MM.1S (cell line): Measurements from ENCODE around the gene COQ8B.

Experiments used
- DNase-seq: peaks from one replicate; pipeline ENCODE4 v3.0.0-alpha.2; 2015
- H2AFZ ChIP-seq: fragments of 300-600 bp; sonication (generic); 2 replicates; pipeline ENCODE4 v1.6.0; 2016; ENCODE audit warnings: antibody characterized with exemption, low read length
- H3F3A ChIP-seq: fragments of 300-600 bp; sonication (generic); 2 replicates; pipeline ENCODE4 v1.6.1; 2016; ENCODE audit warnings: mild to moderate bottlenecking, antibody characterized with exemption, low read length, moderate library complexity, mixed read lengths; ENCODE audit not compliant: insufficient read depth
- H3K27ac ChIP-seq: fragments of 300-600 bp; sonication (generic); 2 replicates; pipeline ENCODE4 v1.5.1; 2016; ENCODE audit warnings: mild to moderate bottlenecking, low read length
- H3K27me3 ChIP-seq: fragments of 300-600 bp; sonication (generic); replicated peaks from 2 replicates; pipeline ENCODE4 v1.6.0; 2016; ENCODE audit warnings: low read length; ENCODE audit not compliant: insufficient read depth
- H3K36me3 ChIP-seq: fragments of 300-600 bp; sonication (generic); replicated peaks from 2 replicates; pipeline ENCODE4 v1.6.1; 2016; ENCODE audit warnings: mild to moderate bottlenecking, low read length, mixed read lengths; ENCODE audit not compliant: insufficient read depth
- H3K4me1 ChIP-seq: fragments of 300-600 bp; sonication (generic); 2 replicates; pipeline ENCODE4 v1.6.1; 2016; ENCODE audit warnings: low read length, mixed read lengths
- H3K4me2 ChIP-seq: fragments of 300-600 bp; sonication (generic); 2 replicates; pipeline ENCODE4 v1.6.0; 2016; ENCODE audit warnings: low read depth, low read length
- H3K4me3 ChIP-seq: fragments of 300-600 bp; sonication (generic); 2 replicates; pipeline ENCODE4 v1.5.1; 2016; ENCODE audit warnings: low read length, mixed read lengths
- H3K79me2 ChIP-seq: fragments of 300-600 bp; sonication (generic); 2 replicates; pipeline ENCODE4 v1.6.1; 2016; ENCODE audit warnings: mixed run types, low read length, mixed read lengths
- H3K9ac ChIP-seq: fragments of 300-600 bp; sonication (generic); 2 replicates; pipeline ENCODE4 v1.6.1; 2016; ENCODE audit warnings: low read length, mixed read lengths
- H3K9me2 ChIP-seq: fragments of 300-600 bp; sonication (generic); replicated peaks from 2 replicates; pipeline ENCODE4 v1.6.1; 2016; ENCODE audit warnings: mild to moderate bottlenecking, low read length, mixed read lengths; ENCODE audit not compliant: insufficient read depth
- H3K9me3 ChIP-seq: fragments of 300-600 bp; sonication (generic); replicated peaks from 2 replicates; pipeline ENCODE4 v1.6.1; 2016; ENCODE audit warnings: mild to moderate bottlenecking, low read length, mixed read lengths; ENCODE audit not compliant: insufficient read depth
- H4K20me1 ChIP-seq: fragments of 300-600 bp; sonication (generic); 2 replicates; pipeline ENCODE4 v1.6.1; 2016; ENCODE audit warnings: mild to moderate bottlenecking, low read length, moderate library complexity, mixed read lengths; ENCODE audit not compliant: insufficient read depth
- EZH2 ChIP-seq: fragments of 300-600 bp; sonication (generic); optimal IDR thresholded peaks from 2 replicates; pipeline ENCODE3; 2017; ENCODE audit warnings: low read depth, mild to moderate bottlenecking, antibody characterized with exemption, low read length, mixed read lengths
- EZH2phosphoT487 ChIP-seq: fragments of 300-600 bp; sonication (generic); IDR thresholded peaks from 2 replicates; pipeline ENCODE4 v1.6.1; 2018; ENCODE audit warnings: antibody characterized with exemption, low read length
- TF ChIP-seq, protein P1 (sequence below): fragments of 300-600 bp; sonication (generic); IDR thresholded peaks from 2 replicates; pipeline ENCODE4 v1.5.1; 2016; ENCODE audit warnings: antibody characterized with exemption, low read length, mixed read lengths

The COQ8B gene

GRCh38 chr19:40713939-40714338 lies 2.7 kb downstream of the COQ8B start:
- Histone ChIP-seq H3K4me2 (peak overlapping the region; percentile 100), H3K9me3 (no peaks in the 10 kb centered on the region), H3K27me3 (no peaks in the 10 kb centered on the region), H3K4me1 (peaks cover 33% of the 10 kb centered on the region), H3K27ac (no peak overlapping the region), H2AFZ (no peak overlapping the region), H4K20me1 (no peaks in the 10 kb centered on the region), H3K9ac (no peak overlapping the region), H3K4me3 (no peak overlapping the region), H3F3A (peaks cover 4% of the 10 kb centered on the region; the same call in 1 of the 2 replicates), H3K9me2 (no peaks in the 10 kb centered on the region), H3K79me2 (peaks cover 22% of the 10 kb centered on the region), H3K36me3 (no peaks in the 10 kb centered on the region)
- TF ChIP-seq EZH2phosphoT487 = no peak
- no peak for TF ChIP-seq EZH2
- TF ChIP-seq, protein P1, sequence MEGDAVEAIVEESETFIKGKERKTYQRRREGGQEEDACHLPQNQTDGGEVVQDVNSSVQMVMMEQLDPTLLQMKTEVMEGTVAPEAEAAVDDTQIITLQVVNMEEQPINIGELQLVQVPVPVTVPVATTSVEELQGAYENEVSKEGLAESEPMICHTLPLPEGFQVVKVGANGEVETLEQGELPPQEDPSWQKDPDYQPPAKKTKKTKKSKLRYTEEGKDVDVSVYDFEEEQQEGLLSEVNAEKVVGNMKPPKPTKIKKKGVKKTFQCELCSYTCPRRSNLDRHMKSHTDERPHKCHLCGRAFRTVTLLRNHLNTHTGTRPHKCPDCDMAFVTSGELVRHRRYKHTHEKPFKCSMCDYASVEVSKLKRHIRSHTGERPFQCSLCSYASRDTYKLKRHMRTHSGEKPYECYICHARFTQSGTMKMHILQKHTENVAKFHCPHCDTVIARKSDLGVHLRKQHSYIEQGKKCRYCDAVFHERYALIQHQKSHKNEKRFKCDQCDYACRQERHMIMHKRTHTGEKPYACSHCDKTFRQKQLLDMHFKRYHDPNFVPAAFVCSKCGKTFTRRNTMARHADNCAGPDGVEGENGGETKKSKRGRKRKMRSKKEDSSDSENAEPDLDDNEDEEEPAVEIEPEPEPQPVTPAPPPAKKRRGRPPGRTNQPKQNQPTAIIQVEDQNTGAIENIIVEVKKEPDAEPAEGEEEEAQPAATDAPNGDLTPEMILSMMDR = no peak
- DNase-seq = no peak

- Histone ChIP-seq H2AFZ (no peak overlapping the region), H4K20me1 (no peaks in the 10 kb centered on the region), H3K27me3 (no peaks in the 10 kb centered on the region), H3K4me3 (no peak overlapping the region), H3K36me3 (no peaks in the 10 kb centered on the region), H3K79me2 (0 out of 2 replicates have a peak, but pooled peaks cover 3% of the 10 kb centered on the region), H3K9ac (no peak overlapping the region), H3K9me2 (no peaks in the 10 kb centered on the region), H3K27ac (no peak overlapping the region), H3F3A (no peaks in the 10 kb centered on the region), H3K4me1 (0 out of 2 replicates have a peak, but pooled peaks cover 5% of the 10 kb centered on the region), H3K9me3 (no peaks in the 10 kb centered on the region), H3K4me2 (no peak overlapping the region)
- DNase-seq = no peak
- TF ChIP-seq, protein P1 = no peak
- TF ChIP-seq EZH2 (no peak), EZH2phosphoT487 (no peak)
These were observed 6.9 kb downstream of the COQ8B start for GRCh38 chr19:40709817-40710216.

DNA sequence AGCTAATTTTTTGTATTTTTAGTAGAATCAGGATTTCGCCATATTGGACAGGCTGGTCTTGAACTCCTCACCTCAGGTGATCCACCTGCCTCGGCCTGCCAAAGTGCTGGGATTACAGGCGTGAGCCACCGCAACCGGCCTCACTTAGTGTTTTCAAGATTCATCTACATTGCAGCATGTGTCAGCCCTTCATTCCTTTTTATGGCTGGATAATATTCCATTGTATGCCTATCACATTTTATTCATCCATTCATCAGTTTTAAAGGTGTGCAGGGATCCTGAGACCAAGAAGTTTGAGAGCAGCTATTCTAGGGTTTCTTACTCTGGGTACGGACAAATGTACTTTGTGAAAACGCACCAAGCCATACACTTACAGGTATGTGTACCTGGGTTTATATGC lies 9.1 kb downstream of the COQ8B start:
- Histone ChIP-seq H3K9me3 (no peaks in the 10 kb centered on the region), H3K9me2 (no peaks in the 10 kb centered on the region), H4K20me1 (no peaks in the 10 kb centered on the region), H3K4me1 (no peaks in the 10 kb centered on the region), H3K4me2 (no peak overlapping the region), H3K27me3 (no peaks in the 10 kb centered on the region), H3K27ac (no peak overlapping the region), H3F3A (no peaks in the 10 kb centered on the region), H3K79me2 (no peaks in the 10 kb centered on the region), H3K4me3 (no peak overlapping the region), H3K36me3 (no peaks in the 10 kb centered on the region), H3K9ac (no peak overlapping the region), H2AFZ (no peak overlapping the region)
- no peak for DNase-seq
- TF ChIP-seq, protein P1 = no peak
- TF ChIP-seq EZH2 = no peak
- TF ChIP-seq EZH2phosphoT487 = no peak
